ENCODE results near the gene SRSF6. TPM values are rescaled to one million over a fixed set of nuclear protein-coding genes. Genes with fewer than 3 reads are reported as not detected.

The SRSF6 gene
- total RNA-seq, 1 experiment from 2014 or later = 149 TPM

GRCh38 chr20:43459022-43459942 lies 1.6 kb downstream of the SRSF6 start:
- no peaks in the 10 kb centered on the region for H3K27me3 ChIP-seq
- peaks cover 54% of the 10 kb centered on the region for H3K36me3 ChIP-seq
- peak in 1 of 2 experiments; percentile 40 for DNase-seq
- H3K9me3 ChIP-seq (replicated peaks) = no peaks in the 10 kb centered on the region
- no peak overlapping the region for H3K27ac ChIP-seq
- peaks cover 18% of the 10 kb centered on the region for H3K4me1 ChIP-seq
- peak overlapping the region; percentile 98 for H3K4me3 ChIP-seq

- Histone ChIP-seq H3K36me3 (peaks cover 64% of the 10 kb centered on the region), H3K27ac (no peak overlapping the region), H3K4me3 (no peak overlapping the region), H3K4me1 (peaks cover 18% of the 10 kb centered on the region), H3K9me3 (replicated peaks) (no peaks in the 10 kb centered on the region), H3K27me3 (no peaks in the 10 kb centered on the region)
- no peak for DNase-seq
Measured at GRCh38 chr20:43460172-43460829, 2.6 kb downstream of the SRSF6 start.

- Histone ChIP-seq H3K9me3 (replicated peaks) (no peaks in the 10 kb centered on the region), H3K27ac (no peak overlapping the region), H3K4me1 (peaks cover 18% of the 10 kb centered on the region), H3K36me3 (peaks cover 69% of the 10 kb centered on the region), H3K4me3 (no peak overlapping the region), H3K27me3 (no peaks in the 10 kb centered on the region)
- no peak for DNase-seq
Measured at GRCh38 chr20:43460830-43461200, 3.1 kb downstream of the SRSF6 start.

- DNase-seq = no peak
- no peaks in the 10 kb centered on the region for H3K9me3 ChIP-seq (replicated peaks)
- H3K27me3 ChIP-seq = no peaks in the 10 kb centered on the region
- peaks cover 79% of the 10 kb centered on the region for H3K36me3 ChIP-seq
- peaks cover 18% of the 10 kb centered on the region for H3K4me1 ChIP-seq
- no peak overlapping the region for H3K4me3 ChIP-seq
- H3K27ac ChIP-seq = no peak overlapping the region
Measured at GRCh38 chr20:43461894-43462659, 4.4 kb downstream of the SRSF6 start.

GRCh38 chr20:43462660-43463526 lies 5.2 kb downstream of the SRSF6 start:
- H3K4me3 ChIP-seq = no peak overlapping the region
- H3K36me3 ChIP-seq = peaks cover 83% of the 10 kb centered on the region
- H3K4me1 ChIP-seq = peaks cover 18% of the 10 kb centered on the region
- no peaks in the 10 kb centered on the region for H3K27me3 ChIP-seq
- DNase-seq = no peak
- no peaks in the 10 kb centered on the region for H3K9me3 ChIP-seq (replicated peaks)
- H3K27ac ChIP-seq = no peak overlapping the region

- H3K9me3 ChIP-seq (replicated peaks) = no peaks in the 10 kb centered on the region
- no peaks in the 10 kb centered on the region for H3K27me3 ChIP-seq
Measured at GRCh38 chr20:43463527-43464218, 6.0 kb downstream of the SRSF6 start.

GRCh38 chr20:43464219-43464790 lies 6.6 kb downstream of the SRSF6 start:
- no peak for DNase-seq
- Histone ChIP-seq H3K27ac (no peak overlapping the region), H3K4me3 (no peak overlapping the region), H3K4me1 (peaks cover 14% of the 10 kb centered on the region), H3K36me3 (peaks cover 83% of the 10 kb centered on the region), H3K9me3 (replicated peaks) (no peaks in the 10 kb centered on the region), H3K27me3 (no peaks in the 10 kb centered on the region)

More at GRCh38 chr20:43463527-43464218, 6.0 kb downstream of the SRSF6 start:
- Histone ChIP-seq H3K4me3 (no peak overlapping the region), H3K36me3 (peaks cover 82% of the 10 kb centered on the region), H3K4me1 (peaks cover 18% of the 10 kb centered on the region), H3K27ac (no peak overlapping the region)
- no peak for DNase-seq

- H3K36me3 ChIP-seq = peaks cover 70% of the 10 kb centered on the region
- H3K27ac ChIP-seq = no peak overlapping the region
- H3K27me3 ChIP-seq = no peaks in the 10 kb centered on the region
- peaks cover 4% of the 10 kb centered on the region; the same call in 1 of the 2 replicates for H3K4me1 ChIP-seq
- no peaks in the 10 kb centered on the region for H3K9me3 ChIP-seq (replicated peaks)
- no peak overlapping the region for H3K4me3 ChIP-seq
- DNase-seq = no peak
Measured at GRCh38 chr20:43465625-43465943, 7.9 kb downstream of the SRSF6 start.

- no peaks in the 10 kb centered on the region for H3K27me3 ChIP-seq
- no peaks in the 10 kb centered on the region for H3K4me1 ChIP-seq
- H3K4me3 ChIP-seq = no peak overlapping the region
- no peak for DNase-seq
- no peak overlapping the region for H3K27ac ChIP-seq
- no peaks in the 10 kb centered on the region for H3K9me3 ChIP-seq (replicated peaks)
- peaks cover 54% of the 10 kb centered on the region for H3K36me3 ChIP-seq
Measured at GRCh38 chr20:43467589-43467988, 9.9 kb downstream of the SRSF6 start.

- no peak overlapping the region for H3K27ac ChIP-seq
- DNase-seq = no peak
- peaks cover 9% of the 10 kb centered on the region for H3K4me1 ChIP-seq
- no peaks in the 10 kb centered on the region for H3K27me3 ChIP-seq
- peaks cover 7% of the 10 kb centered on the region for H3K36me3 ChIP-seq
- H3K4me3 ChIP-seq = no peak overlapping the region
- H3K9me3 ChIP-seq (replicated peaks) = no peaks in the 10 kb centered on the region
Measured at GRCh38 chr20:43472671-43473380, 15.1 kb downstream of the SRSF6 start.

- Histone ChIP-seq H3K27me3 (no peaks in the 10 kb centered on the region), H3K9me3 (replicated peaks) (no peaks in the 10 kb centered on the region), H3K4me1 (peaks cover 14% of the 10 kb centered on the region), H3K27ac (no peak overlapping the region), H3K36me3 (peaks cover 6% of the 10 kb centered on the region; the same call in 1 of the 2 replicates), H3K4me3 (no peak overlapping the region)
- no peak for DNase-seq
Measured at GRCh38 chr20:43473381-43473704, 15.6 kb downstream of the SRSF6 start.

GRCh38 chr20:43477193-43477592 lies 19.5 kb downstream of the SRSF6 start:
- Histone ChIP-seq H3K27me3 (no peaks in the 10 kb centered on the region), H3K27ac (peak overlapping the region; percentile 22; the same call in 1 of the 2 replicates), H3K36me3 (no peaks in the 10 kb centered on the region), H3K4me3 (no peak overlapping the region), H3K4me1 (peaks cover 16% of the 10 kb centered on the region), H3K9me3 (replicated peaks) (no peaks in the 10 kb centered on the region)
- DNase-seq = peak; percentile 32 to 62

GRCh38 chr20:43477619-43478018 lies 19.9 kb downstream of the SRSF6 start:
- H3K27ac ChIP-seq = peak overlapping the region; percentile 22; the same call in 1 of the 2 replicates
- H3K27me3 ChIP-seq = no peaks in the 10 kb centered on the region
- peak; percentile 31 to 76 for DNase-seq
- no peaks in the 10 kb centered on the region for H3K36me3 ChIP-seq
- H3K4me1 ChIP-seq = peaks cover 16% of the 10 kb centered on the region
- no peaks in the 10 kb centered on the region for H3K9me3 ChIP-seq (replicated peaks)
- H3K4me3 ChIP-seq = no peak overlapping the region
